GM23338 (cell line): ENCODE results near the gene GAN. TPM values are rescaled to one million over a fixed set of nuclear protein-coding genes. Genes with fewer than 3 reads are reported as not detected.

Experiments
- ATAC-seq: fragments of 200-7000 bp; cut with Tn5 transposase; 3 replicates; pipeline ENCODE4 v1.9.1; 2020
- DNase-seq: peaks from one replicate; pipeline ENCODE4 v3.0.0-alpha.2; 2015; ENCODE audit warnings: low spot score
- H2AFZ ChIP-seq: fragments of 200-600 bp; sonication (generic); 2 replicates; pipeline ENCODE4 v1.8.0; 2016; ENCODE audit warnings: antibody characterized with exemption, mild to moderate bottlenecking, moderate library complexity
- H3F3A ChIP-seq: fragments of 200-600 bp; sonication (generic); replicated peaks from 2 replicates; pipeline ENCODE4 v1.8.0; 2017; ENCODE audit warnings: antibody characterized with exemption, mixed run types, low read depth
- H3K27ac ChIP-seq: fragments of 200-600 bp; sonication (generic); 2 replicates; pipeline ENCODE4 v1.6.1; 2016; ENCODE audit warnings: low read depth
- H3K27me3 ChIP-seq: fragments of 200-600 bp; sonication (generic); 2 replicates; pipeline ENCODE4 v1.8.0; 2016; ENCODE audit warnings: mild to moderate bottlenecking, mixed run types, moderate library complexity; ENCODE audit not compliant: insufficient read depth
- H3K36me3 ChIP-seq: fragments of 200-600 bp; sonication (generic); 2 replicates; pipeline ENCODE4 v1.8.0; 2016; ENCODE audit warnings: mild to moderate bottlenecking; ENCODE audit not compliant: insufficient read depth
- H3K4me1 ChIP-seq: fragments of 200-600 bp; sonication (generic); 2 replicates; pipeline ENCODE4 v1.8.0; 2016; ENCODE audit warnings: mild to moderate bottlenecking, moderate library complexity; ENCODE audit not compliant: insufficient read depth
- H3K4me2 ChIP-seq: fragments of 200-600 bp; sonication (generic); 2 replicates; pipeline ENCODE4 v1.7.1; 2017; ENCODE audit warnings: mixed run types
- H3K4me3 ChIP-seq: fragments of 200-600 bp; sonication (generic); 2 replicates; pipeline ENCODE4 v1.6.1; 2016; ENCODE audit warnings: mixed run types
- H3K79me2 ChIP-seq: fragments of 200-600 bp; sonication (generic); replicated peaks from 2 replicates; pipeline ENCODE4 v1.8.0; 2017; ENCODE audit warnings: mild to moderate bottlenecking; ENCODE audit not compliant: insufficient read depth
- H3K9me2 ChIP-seq: fragments of 200-600 bp; sonication (generic); 2 replicates; pipeline ENCODE4 v1.8.0; 2017; ENCODE audit not compliant: insufficient read depth
- H4K20me1 ChIP-seq: fragments of 200-600 bp; sonication (generic); replicated peaks from 2 replicates; pipeline ENCODE4 v1.8.0; 2017; ENCODE audit warnings: mild to moderate bottlenecking; ENCODE audit not compliant: insufficient read depth
- H3K27ac Mint-ChIP-seq: 2 replicates; pipeline ENCODE4 v1.8.0; 2020; ENCODE audit warnings: inconsistent platforms, mild to moderate bottlenecking, moderate library complexity, mixed read lengths
- H3K27me3 Mint-ChIP-seq: 3 replicates; pipeline ENCODE4 v1.8.0; 2022; ENCODE audit warnings: low read depth, mild to moderate bottlenecking, moderate library complexity, mixed read lengths, inconsistent platforms; ENCODE audit not compliant: insufficient read depth, poor library complexity
- H3K36me3 Mint-ChIP-seq: 3 replicates; pipeline ENCODE4 v1.8.0; 2021; ENCODE audit warnings: low read depth, mild to moderate bottlenecking, inconsistent platforms, moderate library complexity, mixed read lengths
- H3K4me1 Mint-ChIP-seq: 3 replicates; pipeline ENCODE4 v1.8.0; 2020; ENCODE audit warnings: mild to moderate bottlenecking, inconsistent platforms, mixed read lengths
- H3K4me3 Mint-ChIP-seq: 3 replicates; pipeline ENCODE4 v1.8.0; 2021; ENCODE audit warnings: moderate library complexity, mild to moderate bottlenecking, inconsistent platforms, mixed read lengths
- H3K9me3 Mint-ChIP-seq: 3 replicates; pipeline ENCODE4 v1.8.0; 2020; ENCODE audit warnings: moderate library complexity, mild to moderate bottlenecking, inconsistent platforms, mixed read lengths
- CTCF ChIP-seq, 2 experiments: fragments of 200-600 bp in 1 of 2; sonication (generic) in 1 of 2; conservative IDR thresholded peaks; 2 replicates each; pipeline versions ENCODE4 v1.5.1 to v1.6.1; 2016 to 2017; ENCODE audit warnings: antibody characterized with exemption in 2 of 2, low read depth in 2 of 2, mild to moderate bottlenecking in 2 of 2, moderate library complexity in 1 of 2
- ETS1 ChIP-seq: IDR thresholded peaks from 2 replicates; pipeline ENCODE4 v1.6.1; 2016; ENCODE audit warnings: antibody characterized with exemption
- EZH2 ChIP-seq: fragments of 200-600 bp; sonication (generic); IDR thresholded peaks from one replicate; pipeline ENCODE4 v1.8.0; 2017; ENCODE audit warnings: antibody characterized with exemption, mild to moderate bottlenecking, low read depth; ENCODE audit not compliant: unreplicated experiment
- EZH2phosphoT487 ChIP-seq: fragments of 200-600 bp; sonication (generic); IDR thresholded peaks from one replicate; pipeline ENCODE4 v1.8.1; 2018; ENCODE audit warnings: antibody characterized with exemption; ENCODE audit not compliant: unreplicated experiment
- ZNF114 ChIP-seq: fragments of 250-450 bp; sonication (Bioruptor Pico); IDR thresholded peaks from 2 replicates; pipeline ENCODE4 v1.5.0; 2020; ENCODE audit warnings: mild to moderate bottlenecking, moderate library complexity
- polyA plus RNA-seq: library from polyadenylated mRNA; unstranded; fragments of >200 nt; fragmentation: Nextera tagmentation; extraction: Ambion mirVana; gene quantifications from 2 replicates; pipeline ENCODE4 v1.2.1, GENCODE V29; 2016
- total RNA-seq: library from RNA; depleted of rRNA; stranded (reverse); fragments of >200 nt; shearing (Covaris generic); gene quantifications from 2 replicates; pipeline ENCODE4 v1.2.3, GENCODE V29; 2014; rRNA removed

Gene GAN
- total and polyA plus RNA-seq, 2 experiments from 2014 or later = 8.1 to 28.5 TPM

- no peak overlapping the region for H3K4me3 ChIP-seq
- no peaks in the 10 kb centered on the region for H3K9me2 ChIP-seq
- H2AFZ ChIP-seq = peak overlapping the region; percentile 78; the same call in 1 of the 2 replicates
- H3F3A ChIP-seq = no peaks in the 10 kb centered on the region
- no peak overlapping the region for H3K4me2 ChIP-seq
- Mint-ChIP-seq H3K4me1 (peaks cover 14% of the 10 kb centered on the region), H3K9me3 (no peaks in the 10 kb centered on the region), H3K27me3 (peaks cover 5% of the 10 kb centered on the region), H3K36me3 (no peaks in the 10 kb centered on the region), H3K4me3 (no peak overlapping the region), H3K27ac (no peak overlapping the region)
- ATAC-seq (no peak; the same call in 2 of the 3 replicates), DNase-seq (no peak)
- no peak overlapping the region for H3K27ac ChIP-seq
- no peaks in the 10 kb centered on the region for H3K36me3 ChIP-seq
- peaks cover 5% of the 10 kb centered on the region for H3K4me1 ChIP-seq
- 0 out of 2 replicates have a peak, but pooled peaks cover under 1% of the 10 kb centered on the region for H3K27me3 ChIP-seq
- no peaks in the 10 kb centered on the region for H3K79me2 ChIP-seq
- no peaks in the 10 kb centered on the region for H4K20me1 ChIP-seq
- TF ChIP-seq EZH2phosphoT487 (no peak), ZNF114 (no peak), ETS1 (no peak), EZH2 (no peak), CTCF (conservative IDR thresholded peaks at IDR 0.05; ENCODE audit: low read depth in 2 of 2) (no peak)
Measured at GRCh38 chr16:81437865-81438264, 123.1 kb downstream of the GAN start.

Other genes with a start within 250 kb of the GAN start
- gene C16orf46, start 237.7 kb upstream of the GAN start, total RNA-seq = 0.59 and 0.78 TPM in 2 replicates
- 1.3 and 1.4 TPM in 2 replicates for gene C16orf46, start 237.7 kb upstream of the GAN start, polyA plus RNA-seq
- gene GCSH, start 218.6 kb upstream of the GAN start, total RNA-seq = 103 and 118 TPM in 2 replicates
- gene GCSH, start 218.6 kb upstream of the GAN start, polyA plus RNA-seq = 389 and 397 TPM in 2 replicates
- gene BCO1, start 76.3 kb upstream of the GAN start, total RNA-seq = 0.28 TPM in 1 of 2 replicates, not detected in the other
- not detected in 2 replicates for gene BCO1, start 76.3 kb upstream of the GAN start, polyA plus RNA-seq
- 49.8 and 62.3 TPM in 2 replicates for gene CMIP, start 129.8 kb downstream of the GAN start, total RNA-seq
- gene CMIP, start 129.8 kb downstream of the GAN start, polyA plus RNA-seq = 9.5 and 10.5 TPM in 2 replicates